Stimulated activated CD4-positive, alpha-beta T cell treated with anti-CD3 and anti-CD28 coated beads, Interleukin-4, amount 100 ng/mL, for 4 hours (primary cell): ENCODE results near the gene TTC5.
"Not testable (repeated sequence)": the region's sequence is repeated elsewhere in the genome, so short reads cannot be mapped to it uniquely, and the experiment has no call there.

ENCODE experiments used
- DNase-seq, 2 experiments: peaks; one replicate each; pipeline ENCODE4 v3.0.0-alpha.2; 2020

TTC5 gene

DNA sequence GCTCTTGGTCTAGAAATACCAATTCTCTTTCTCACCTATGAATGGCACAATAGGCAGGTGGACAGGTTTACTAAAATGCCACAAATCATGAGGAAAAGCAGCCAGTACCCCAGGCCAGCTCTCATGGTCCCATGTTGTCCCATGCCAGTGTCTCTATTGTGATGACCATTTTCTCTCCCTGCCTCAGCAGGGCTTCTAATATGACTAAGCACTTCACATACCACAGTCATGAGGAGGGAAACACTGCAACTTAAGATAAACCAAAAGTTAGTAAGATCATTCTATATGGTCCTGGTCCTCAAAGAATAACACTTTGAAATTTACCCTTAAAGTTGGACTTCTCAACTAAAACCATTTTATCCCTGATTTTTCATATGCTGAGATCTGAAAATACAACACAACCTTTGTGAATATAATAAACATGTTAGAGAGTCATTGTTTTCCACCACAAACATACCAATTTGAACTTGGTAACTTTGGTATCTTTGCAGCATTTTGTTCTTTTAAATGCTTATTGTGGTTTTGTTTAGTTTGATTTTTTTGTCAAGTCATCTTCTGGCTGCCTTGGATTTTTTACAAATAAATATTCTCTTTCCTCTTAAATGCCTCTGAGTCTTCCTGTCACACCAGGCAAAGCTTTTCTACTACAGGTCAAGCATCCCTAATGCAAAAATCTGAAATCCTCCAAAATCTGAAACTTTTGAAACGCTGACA, 3.6 kb downstream of the TTC5 start:
- DNase-seq, result no peak

DNA sequence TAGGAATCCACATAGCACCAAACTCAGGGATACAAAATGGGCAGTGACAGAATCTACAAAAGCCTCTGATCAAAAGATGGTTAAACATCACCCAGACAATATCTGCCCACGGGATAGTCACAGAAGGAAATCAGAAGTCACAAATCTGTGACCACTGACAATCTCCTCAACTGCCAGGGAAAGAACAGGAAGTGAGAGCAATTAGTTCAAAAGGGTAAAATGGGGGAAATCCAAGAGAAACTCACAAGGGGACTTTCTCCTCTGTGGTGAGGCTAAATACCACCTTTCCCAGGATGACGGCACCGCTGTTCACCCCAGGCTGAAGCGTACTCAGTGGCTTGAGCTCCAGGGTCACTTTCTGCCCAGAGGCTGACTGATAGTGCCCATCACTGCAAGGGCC, 10.7 kb downstream of the TTC5 start:
- DNase-seq, result no peak

DNA sequence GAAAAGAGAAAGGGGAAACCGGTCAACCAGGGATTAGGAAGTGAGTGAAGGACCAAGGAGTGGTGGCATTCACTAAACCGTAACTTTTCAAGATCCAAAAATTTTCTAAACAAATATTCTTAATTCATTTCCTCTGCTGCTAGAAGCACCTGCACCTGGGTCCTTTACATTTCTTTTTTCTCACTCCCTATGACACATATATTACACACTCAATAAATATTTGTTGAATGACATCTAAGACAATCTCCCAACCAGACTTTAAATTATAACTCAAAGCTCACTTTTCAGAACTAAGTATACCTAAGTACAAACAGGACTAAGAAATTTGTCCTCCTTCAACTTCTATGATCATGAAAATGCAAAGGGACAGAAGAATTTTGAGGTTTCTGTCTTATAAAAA, 11.1 kb downstream of the TTC5 start:
- no peak for DNase-seq

DNA sequence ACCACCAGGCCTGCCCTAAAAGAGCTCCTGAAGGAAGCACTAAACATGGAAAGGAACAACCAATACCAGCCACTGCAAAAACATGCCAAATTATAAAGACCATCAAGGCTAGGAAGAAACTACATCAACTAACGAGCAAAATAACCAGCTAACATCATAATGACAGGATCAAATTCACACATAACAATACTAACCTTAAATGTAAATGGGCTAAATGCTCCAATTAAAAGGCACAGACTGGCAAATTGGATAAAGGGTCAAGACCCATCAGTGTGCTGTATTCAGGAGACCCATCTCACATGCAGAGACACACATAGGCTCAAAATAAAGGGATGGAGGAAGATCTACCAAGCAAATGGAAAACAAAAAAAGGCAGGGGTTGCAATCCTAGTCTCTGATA, 23.8 kb downstream of the TTC5 start:
- DNase-seq, result not testable (repeated sequence)

DNA sequence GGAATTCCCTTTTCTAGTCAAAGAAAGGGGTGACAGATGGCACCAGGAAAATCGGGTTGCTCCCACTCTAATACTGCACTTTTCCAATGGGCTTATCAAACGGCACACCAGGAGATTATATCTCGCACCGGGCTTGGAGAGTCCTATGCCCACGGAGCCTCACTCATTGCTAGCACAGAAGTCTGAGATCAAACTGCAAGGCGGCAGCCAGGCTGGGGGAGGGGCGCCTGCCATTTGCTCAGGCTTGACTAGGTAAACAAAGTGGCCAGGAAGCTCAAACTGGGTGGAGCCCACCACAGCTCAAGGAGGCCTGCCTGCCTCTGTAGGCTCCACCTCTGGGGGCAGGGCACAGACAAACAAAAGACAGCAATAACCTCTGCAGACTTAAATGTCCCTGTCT, 25.5 kb downstream of the TTC5 start:
- DNase-seq, result not testable (repeated sequence)

DNA sequence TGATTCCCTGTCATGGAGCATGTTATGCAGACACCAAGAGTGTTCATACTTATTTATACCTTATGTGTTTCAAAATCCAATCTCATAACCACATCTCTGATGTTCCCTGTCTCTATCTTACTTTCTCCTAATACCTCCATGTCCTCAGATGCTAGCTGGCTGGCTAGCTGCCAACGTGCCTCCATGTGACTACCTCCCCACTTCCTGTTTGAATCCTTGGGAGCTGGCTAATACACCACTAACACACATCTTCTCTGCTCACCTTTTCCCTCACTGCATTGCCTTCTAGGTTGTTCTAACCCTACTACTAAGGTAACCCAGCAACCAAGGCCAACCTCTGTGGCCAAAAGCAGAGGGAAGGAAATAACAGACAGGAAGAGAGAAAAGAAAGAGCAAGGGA, 27.3 kb downstream of the TTC5 start:
- no peak for DNase-seq

DNA sequence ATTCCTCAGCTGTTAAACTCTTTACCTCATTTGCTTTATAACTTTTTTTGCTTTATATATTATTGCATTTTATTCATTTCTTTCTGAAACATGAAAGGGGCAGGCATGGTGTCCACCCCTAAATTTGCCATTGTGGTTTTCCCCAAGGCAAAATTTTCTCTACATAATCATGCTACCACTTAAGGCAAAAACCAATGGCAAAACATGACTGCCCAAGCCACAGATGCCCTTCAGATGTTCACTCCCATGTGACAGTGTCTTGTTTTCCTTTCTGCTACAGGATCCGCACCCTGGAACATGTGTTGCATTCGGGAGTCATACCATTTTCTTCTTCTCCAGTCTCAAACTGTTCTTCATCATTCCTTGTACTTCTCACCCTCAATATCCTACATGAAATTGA, 28.3 kb downstream of the TTC5 start:
- no peak for DNase-seq

DNA sequence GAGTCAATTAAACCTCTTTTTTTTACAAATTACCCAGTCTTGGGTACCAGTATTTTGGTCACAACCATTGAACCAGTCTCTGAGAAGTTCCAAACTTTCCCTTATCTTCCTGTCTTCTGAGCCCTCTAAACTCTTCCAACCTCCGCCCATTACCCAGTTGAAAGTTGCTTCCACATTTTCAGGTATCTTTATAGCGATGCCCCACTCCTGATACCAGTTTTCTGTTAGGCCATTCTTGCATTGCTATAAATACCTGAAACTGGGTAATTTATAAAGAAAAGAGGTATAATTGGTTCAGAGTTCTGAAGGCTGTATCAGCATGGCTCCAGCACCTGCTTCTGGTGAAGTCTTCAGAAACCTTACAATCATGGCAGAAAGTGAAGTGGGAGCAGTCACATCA, 31.7 kb downstream of the TTC5 start:
- DNase-seq, result no peak

DNA sequence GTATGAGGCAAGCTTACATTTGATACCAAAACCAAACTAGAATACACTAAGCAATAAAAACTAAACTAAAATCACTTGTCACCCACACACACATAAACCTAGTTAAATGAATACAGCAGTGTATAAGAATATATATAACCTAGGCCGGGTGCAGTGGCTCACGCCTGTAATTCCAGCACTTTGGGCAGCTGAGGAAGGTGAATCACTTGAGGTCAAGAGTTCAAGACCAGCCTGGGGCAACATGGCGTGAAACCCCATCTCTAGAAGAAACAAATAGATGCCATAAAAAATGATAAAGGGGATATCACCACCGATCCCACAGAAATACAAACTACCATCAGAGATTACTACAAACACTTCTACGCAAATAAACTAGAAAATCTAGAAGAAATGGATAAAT, 41.4 kb downstream of the TTC5 start:
- not testable (repeated sequence) for DNase-seq

DNA sequence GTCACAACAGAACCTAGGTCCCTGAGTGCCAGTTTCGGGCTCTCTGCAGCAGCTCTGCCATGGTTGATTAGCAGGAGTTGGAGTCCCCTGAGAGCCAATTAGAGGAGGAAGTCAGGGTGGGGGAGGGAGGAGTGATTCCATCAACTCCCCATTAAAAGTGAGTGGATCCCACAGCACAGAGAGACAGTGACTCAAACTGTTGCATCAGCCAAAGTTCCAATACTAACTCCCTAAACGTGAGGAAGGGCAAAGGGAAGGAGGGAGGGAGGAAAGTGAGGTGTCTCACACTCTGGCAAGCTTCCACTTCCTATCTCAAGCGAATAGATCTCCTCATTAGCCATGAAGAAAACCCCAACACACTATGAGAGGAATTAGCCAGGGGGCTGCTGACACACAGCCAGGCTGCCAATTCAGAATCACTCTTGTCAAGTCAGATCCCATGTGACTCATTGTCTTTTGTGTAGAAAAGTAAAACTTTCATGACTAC, 43.1 kb downstream of the TTC5 start:
- no peak for DNase-seq

DNA sequence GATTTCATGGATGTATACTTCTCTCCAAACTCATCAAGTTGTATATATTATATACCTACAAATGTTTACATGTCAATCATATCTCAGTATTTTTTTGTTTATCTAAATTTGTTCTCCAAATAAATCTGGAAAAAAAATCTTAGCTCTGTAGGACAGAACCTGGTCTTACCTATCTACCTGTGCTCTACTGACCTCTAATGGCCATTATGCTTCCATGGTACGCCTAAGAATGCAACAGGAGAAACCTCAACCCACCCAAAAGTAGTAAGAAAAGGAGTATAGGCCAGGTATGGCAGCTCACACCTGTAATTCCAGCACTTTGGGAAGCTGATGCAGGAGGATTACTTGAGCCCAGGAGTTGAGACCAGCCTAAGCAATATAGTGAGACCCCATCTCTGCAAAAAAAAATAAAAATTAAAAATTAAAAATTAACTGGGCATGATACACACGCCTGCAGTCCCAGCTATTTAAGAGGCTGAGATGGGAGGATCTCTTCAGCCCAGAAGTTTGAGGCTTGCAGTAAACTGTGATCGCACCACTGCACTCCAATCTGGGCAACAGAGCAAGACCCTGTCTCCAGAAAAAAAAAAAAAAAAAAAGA, 58.0 kb downstream of the TTC5 start:
- DNase-seq, result no peak
